HG03442 (cell line): ENCODE results near the gene CTIF.

Experiments
- ATAC-seq: cut with Tn5 transposase; IDR thresholded peaks from one replicate; pipeline ENCODE4 v1.9.1; 2021; ENCODE audit warnings: mild to moderate bottlenecking, moderate library complexity; ENCODE audit not compliant: unreplicated experiment

Gene CTIF

DNA sequence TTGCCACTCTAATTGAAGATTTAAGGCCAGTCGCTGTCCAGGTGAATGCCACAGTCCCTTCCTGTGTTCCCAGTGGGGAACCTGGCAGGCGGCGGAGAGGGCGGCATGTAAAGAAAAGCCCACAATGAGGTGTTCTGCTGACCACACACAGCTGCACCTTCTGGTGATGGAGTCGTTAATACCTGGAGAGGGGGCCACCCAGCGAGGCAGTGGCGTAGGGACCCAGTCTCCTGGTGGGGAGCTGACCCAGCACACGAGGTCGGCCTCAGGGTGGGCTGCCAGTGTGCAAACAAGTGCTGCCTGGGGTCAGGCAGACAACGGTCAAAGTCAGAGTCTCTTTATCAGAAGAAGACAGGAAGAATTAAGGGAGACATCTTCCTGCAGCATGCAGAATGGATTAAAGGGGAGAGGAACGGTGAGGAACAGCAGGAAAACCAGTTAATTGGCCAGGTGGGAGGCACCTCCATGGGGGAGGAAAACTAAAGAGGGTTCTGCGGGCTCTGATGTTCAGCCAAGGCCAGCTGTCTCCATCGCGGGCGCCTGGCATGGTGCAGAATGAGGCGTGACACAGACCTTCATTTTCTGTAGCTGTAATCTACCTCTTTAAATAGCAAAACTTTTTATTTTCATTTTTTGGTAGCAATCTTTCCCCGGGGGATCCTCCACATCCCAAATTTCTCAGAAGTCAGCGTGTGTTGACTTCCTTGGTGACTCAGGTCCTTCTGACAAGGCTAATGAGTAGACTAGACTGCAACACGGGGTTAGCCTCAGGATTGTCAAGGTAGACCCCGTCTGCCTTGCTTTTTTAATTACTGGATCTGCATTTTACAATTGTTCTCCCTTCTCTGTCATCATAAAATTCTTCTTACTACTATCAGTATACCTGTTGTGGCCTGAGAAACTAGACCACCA lies 333.7 kb downstream of the CTIF start:
- ATAC-seq = no peak

DNA sequence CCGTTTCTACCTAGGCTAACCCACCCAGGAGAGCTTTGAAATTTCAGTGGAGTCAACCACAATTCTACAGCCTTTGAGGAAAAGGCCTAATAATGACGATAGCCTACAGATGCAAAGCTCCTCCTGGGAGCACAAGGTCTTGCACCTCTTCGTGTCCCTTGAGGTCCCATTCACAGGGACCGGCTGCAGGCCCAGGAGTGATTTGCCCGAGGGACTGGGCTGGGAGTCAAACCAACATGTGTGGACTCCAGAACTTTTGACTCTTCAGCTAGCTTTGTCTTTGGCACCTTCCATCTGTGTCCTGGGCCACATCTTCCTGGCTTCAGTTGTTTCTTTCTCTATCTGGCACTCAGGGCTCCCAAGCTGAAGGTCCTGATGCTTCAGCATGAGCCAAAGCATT lies 335.4 kb downstream of the CTIF start:
- no peak for ATAC-seq

DNA sequence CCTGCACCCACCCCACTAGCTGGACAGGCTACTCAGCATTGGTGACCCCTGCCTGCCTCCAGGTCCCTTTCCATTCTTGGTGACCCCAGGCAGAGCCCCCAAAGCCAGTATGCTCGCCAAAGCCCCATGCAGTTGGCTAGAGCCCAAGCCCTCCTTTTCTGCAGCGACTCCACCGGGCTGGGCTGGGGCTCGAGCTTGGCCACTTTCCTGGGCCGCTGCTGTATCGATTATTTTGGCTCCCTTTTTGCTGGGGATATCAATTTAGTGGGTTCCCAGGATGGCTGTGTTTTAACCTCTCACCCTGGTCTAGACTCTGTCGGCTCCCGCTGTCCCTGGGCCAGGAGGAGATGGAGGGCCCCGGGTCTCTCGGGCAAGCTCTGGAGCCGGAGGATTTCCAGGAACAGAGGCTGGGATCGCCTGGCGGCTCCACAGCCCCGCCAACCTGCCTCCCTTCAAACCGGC lies 335.9 kb downstream of the CTIF start:
- no peak for ATAC-seq

DNA sequence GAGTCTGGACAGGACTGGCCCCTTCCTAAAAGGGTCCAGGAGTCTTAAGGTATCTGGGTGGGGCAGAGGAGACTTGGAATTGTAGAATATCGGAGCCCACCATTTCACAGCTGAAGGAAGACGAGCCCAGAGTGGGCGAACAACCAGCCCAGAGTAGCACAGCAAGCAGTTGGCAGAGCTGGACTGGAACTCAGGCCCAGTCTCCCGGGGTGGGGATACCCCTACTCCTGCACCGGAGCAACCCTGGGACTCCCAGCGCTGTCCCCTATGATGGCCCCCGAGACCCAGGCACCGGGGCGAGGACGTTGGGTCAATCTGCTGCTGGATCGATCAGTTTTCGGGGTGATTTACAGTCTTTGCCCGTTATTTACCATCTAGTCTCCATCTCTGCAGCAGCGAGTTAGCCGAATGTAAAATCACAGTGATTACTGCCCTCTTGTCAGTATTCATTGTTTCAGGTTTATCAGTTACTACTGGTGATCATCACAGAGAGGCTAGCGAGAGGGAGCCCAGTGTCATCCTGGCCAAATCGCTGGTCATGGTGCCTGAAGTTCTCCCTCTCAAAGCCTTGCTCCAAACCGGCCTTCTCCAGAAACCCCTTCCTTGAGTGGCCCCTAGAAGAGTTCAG lies 336.6 kb downstream of the CTIF start:
- no peak for ATAC-seq

DNA sequence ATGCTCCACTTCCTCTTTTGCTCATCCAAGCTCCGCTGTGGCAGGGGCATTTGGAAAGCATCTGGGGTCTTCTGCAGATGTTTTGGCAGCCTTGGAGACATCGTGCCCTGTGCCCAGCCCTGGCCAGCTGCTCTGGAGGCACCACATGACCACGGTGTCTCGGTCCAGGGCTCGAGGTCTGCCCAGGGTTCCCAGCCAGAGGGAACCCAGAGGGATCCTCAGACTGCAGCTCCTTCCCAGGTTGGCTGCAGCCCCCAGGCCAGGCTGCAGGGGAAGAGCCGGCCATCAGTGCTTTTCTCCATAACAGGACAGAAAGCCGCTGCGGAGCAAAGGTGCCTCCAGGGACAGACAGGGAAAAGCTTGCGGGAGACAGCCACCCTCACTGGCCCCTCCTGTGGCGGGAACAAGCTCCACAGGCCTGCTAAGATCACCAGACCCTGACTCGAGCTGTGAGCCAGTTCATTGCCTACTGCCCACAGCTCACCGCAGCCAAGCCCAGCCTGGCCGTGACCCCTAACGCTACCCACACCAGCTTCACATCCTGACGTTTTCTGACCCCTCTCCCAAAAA lies 337.2 kb downstream of the CTIF start:
- no peak for ATAC-seq

DNA sequence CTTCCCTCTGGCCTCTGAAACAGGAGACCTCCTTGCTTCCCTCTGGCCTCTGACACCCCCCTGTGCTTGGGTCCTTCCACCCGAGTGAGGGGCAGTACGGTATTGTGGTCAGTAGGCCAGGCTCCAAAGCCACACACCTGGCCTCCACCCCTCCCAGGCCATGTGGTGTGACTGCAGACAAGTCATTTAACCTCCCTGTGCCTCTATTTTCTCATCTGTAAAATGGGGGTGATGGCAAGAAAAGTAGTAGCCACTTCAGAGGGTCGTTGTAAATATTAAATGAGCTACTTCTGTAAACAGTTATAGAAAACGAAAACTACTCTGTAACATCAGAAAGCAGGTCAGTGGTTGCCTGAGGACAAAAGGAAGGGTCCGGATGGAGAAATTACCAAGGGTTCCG lies 337.8 kb downstream of the CTIF start:
- no peak for ATAC-seq

DNA sequence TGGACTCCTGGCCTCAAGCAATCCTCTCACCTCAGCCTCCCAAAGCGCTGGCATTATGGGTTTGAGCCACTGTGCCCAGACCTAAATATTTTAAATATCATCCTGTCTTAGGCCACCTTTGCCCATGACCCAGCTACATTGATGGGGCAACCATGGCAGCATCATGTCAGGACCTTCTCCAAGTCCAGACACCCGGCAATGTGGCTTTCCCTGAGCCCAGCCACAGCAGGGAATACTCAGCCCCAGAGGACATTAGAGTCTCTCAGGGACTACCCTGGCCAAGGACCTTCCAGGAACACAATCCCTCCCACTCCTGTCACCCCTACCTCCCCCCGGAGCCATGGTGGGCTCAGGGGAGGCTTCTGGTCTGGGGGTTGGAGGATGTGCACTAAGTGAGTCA lies 339.1 kb downstream of the CTIF start:
- no peak for ATAC-seq

DNA sequence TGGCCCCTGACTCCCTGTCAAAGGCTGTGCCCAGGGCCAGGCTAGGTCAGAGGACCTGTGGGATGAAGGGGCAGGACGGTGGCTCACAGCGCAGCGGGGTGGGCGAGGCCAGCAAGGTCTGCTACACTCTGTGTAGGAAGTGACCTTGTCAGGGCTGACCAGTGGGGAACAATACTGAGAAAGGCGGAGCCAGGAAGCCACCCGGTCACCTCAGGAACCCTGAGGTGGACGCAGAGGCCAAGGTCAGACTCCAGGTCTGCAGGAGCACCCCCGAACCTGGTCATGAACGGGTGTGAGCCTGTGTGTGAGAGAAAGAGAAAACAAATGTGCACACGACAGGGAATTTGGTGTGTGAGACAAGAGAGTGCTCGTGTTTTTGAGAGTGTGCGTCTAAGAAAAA lies 339.6 kb downstream of the CTIF start:
- no peak for ATAC-seq

DNA sequence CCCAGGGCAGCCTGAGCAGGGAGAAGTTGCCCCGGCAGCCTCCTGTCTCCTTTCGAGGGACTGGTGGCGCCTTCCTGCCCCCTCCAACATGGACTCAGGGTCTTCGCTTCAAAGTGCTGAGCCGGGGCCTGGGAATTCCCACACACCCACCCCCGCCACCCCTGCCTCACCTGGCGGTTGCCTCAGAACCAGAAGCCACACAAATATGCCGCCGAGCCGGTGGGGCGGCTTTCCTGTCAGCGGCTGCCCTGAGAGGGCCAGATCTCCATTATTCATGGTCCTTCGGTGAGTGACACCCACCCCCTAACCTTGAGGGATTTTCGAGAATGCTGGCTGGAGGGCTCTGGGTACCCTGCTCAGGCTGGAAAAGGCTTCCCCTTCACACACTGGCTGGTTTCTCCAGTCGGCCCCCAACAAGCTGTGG lies 340.2 kb downstream of the CTIF start:
- no peak for ATAC-seq

DNA sequence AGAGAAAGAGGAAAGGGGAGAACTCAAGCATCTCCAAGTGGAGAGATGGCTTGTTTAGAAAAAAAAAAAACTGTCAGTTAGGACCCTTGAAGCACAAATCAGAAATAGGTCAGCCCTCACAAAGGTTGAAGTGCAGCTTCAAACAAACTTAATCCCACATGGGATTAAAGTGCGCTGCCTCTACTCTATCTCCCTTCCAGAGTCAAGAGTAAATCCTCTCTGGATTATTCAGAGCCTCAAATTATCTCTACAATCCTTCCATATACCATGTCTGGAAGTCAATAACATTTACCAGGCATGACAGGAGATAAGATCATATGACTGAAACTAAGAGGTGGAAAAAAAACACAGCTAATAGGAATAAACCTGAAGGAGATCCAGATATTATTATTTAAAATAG lies 342.1 kb downstream of the CTIF start:
- no peak for ATAC-seq

DNA sequence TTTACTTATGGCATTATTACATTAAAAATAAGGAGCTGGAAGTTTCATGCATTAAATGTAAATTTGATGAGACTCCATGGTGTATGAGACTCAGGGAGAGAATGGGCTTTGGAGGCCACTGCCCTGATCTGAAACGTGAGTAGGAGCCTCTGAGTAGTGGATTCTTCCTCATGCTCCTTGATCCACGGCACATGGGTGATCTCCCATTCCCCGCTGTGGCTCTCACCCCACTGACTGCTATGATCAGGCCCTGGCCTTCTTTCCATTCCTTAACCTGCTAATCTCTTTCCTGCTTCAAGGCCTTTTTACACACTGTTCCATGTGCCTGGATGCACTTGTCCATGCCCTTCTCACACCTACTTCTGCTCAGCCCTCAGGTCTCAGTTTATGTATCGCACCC lies 343.5 kb downstream of the CTIF start:
- ATAC-seq = no peak

DNA sequence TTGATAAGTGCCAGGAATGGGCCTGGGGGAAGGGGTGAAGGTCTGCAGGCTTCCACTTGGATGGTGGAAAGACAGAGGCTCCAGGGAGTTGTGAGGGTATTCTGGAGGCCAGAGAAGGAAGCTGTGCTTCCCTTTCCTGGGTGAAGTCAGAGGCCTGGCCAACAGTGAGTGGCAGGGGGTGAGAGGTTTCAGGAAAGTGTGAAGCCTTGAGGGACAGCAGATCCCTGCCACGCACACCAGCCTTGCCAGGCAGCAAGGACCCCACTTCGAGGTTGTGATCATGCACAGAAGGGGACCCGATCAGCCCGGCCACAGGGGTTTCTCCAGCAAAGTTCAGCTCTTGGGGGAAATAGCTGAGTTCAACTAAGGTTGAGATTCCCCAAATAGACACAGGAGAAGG lies 345.5 kb downstream of the CTIF start:
- no peak for ATAC-seq

DNA sequence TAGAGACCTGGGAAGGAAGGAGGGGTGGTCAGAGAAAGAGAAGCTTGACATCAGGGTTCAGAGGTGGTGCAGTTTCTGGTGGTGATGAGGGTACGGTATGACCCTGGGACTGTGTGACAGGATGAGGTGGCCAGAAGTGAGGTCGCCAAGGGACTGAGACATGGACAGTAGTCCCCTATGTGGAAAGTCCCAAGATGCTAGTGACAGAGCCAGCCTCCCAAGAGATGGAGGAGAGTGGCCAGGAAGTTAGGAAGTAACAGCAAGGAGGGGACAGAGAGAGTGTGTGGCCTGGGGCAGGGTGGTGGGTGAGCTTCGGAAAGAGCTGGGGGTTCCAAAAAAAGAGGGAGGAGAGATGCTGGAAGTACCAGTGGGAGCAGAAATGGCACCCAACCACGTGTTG lies 345.9 kb downstream of the CTIF start:
- ATAC-seq = no peak

DNA sequence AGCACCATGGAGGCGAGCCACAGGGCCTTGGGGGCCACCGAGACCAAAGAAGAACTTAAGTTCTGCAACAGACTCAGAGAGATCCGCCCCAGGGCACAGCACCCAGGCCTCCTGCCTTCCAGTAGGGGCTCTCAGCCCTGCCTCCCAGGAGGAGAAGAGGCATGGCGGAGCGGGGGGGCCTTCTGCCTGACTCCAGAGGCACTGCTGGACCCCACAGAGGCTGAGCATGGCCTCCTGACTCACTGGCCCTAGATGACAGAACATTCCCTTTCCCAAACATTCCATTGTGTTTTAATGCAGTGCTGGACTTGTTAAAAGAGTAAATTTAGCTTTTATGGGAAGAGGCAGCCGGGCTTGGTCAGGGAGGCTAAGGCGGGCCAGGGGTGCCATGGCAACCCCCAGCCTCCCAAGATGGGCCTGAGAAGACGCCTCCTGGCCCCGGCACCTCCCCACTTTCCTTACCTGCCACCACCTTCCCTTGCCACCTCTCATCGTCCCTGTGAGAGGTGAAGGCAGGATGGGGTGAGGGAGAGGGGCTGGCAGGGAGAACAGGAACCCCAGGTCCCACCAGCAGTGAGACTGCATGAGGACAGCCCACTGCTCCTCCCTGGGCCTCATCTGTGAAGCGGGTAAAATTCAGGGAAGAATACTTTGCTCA lies 346.6 kb downstream of the CTIF start:
- ATAC-seq = no peak

DNA sequence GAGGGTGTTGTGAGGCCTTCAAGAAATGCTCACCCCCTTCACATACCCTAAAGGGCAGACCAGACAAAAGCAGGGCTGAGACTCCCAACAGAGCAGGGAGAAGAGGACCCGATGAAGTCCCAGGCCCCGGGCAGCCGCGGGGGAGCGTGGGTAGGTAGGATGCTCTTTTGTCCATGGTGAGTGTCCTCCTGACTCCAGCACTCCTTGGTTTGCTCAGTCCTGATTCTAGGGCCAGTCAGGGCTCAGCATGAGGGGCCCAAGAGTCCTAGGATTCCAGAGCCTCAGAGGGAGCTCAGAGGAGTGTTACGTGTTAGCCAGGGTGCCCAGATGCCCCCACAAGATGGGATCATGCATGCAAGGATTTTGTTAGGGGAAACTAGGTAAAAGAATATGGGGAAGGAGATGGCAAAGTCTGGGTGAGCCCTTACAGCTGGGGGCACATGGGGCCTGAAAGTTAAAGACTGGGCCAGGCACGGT lies 347.1 kb downstream of the CTIF start:
- no peak for ATAC-seq

DNA sequence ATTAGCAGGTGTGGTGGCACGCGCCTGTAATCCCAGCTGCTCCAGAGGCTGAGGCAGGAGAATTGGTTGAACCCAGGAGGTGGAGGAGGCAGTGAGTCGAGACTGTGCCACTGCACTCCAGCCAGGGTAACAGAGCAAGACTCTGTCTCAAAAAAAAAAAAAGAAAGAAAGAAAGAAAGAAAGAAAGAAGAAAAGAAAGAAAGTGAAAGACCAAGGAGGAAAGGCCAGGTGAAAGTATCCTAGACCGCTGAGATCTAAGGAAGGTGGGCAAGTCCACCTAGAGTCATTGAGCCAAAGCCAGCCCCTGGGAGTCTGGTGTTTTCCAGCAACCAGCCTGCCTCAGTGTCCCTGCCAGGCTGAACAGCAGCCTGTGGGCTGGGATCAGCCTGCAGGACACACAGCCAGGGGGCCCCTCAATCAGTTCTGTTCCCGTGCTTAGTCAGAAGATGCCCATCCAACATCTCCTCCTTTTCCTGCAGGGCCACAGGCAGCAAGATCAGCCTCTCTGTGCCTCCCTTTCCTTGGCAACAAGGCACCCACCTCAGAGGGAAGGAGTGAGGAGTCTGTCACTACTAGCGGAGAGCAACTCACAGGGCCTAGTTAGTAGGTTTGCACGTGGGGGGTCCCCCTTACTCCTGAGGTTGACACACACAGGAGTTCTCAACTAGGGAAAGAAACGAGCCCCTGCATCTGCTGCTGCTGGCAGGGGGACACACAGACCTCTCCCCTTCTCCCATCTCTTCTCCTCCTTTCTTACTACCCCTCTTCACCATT lies 347.9 kb downstream of the CTIF start:
- ATAC-seq = no peak

DNA sequence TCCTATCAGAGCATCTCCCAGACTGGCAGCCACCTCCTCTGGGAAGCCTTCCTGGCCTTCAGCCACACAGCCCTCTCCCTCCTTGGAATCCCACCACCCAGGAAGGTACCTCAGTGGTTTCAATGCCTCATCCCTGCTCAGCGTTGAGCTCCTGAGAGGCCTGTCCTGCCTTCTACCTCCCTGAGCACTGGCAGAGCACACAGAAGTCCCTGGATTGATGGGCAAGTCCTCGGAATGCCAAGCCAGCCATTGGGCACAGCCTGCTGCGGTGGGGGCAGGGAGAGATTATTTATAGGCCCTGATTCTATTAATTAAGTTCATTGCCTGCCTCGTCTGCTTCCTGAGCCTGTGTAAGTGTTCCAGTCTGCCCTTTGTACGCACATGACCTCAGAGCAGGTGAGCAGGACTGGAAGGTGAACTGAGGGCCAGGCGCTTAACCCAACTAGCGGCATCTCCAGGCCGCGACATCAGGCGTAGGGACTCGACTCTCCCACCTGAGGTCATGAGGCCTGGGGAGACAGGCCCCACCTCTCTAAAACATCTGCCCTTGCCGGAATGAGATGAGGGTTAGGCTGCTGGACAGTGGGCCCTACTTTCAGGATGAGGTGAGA lies 348.6 kb downstream of the CTIF start:
- no peak for ATAC-seq

DNA sequence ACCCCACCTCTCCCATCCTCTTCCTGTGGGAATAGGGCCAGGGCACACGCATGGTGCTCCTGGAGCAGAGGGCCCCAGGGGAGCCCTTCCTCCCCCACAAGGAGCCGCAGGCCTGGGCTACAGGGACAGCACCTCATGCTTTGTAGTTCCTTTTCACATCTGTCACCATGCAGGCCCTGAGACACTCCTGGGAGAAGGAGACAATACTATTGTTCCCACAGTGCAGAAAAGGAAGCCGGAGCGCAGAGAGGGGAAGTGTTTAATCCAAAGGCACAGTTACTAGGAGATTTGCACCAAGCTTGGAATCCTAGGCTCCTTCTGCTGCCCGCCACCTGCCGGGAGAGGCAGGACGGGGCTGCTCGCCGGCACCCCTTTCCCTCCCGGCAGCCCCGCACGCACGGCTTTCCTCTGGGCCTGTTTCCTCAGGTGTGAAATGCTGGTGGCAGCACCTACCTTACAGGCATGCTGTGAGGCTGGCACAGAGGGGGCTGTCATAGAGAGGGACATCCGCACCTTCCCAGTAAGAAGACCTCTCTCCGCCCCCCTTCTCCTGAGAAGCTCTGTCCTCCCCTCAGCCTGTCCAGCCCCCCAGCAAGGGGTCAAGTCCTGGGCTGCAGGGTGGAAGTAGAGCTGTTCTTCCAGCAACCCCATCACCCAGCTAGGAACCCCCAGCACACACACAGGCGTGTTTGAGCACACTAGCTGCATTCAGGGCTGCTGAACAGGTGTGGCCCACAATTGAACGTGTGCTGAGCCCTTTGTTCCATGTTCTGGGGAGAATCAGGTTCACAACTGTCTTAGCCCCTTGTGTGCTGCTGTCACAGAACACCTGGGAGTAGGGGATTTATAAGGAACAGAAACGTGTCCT lies 349.3 kb downstream of the CTIF start:
- no peak for ATAC-seq

DNA sequence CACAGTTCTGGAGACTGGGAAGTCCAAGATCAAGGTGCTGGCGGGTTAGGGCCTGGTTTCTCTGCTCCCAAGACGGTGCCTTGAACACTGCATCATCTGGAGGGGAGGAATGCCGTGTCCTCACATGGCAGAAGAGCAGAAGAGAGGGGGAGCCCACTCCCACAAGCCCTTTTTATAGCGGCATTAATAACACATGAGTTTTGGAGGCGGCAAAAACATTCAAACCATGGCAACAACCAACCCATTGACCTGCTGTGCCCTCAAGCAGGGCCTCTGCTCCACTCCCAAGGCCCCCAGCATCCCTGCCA lies 349.9 kb downstream of the CTIF start:
- ATAC-seq = no peak
